ENCODE measurements around the gene PSMB8.

DNA sequence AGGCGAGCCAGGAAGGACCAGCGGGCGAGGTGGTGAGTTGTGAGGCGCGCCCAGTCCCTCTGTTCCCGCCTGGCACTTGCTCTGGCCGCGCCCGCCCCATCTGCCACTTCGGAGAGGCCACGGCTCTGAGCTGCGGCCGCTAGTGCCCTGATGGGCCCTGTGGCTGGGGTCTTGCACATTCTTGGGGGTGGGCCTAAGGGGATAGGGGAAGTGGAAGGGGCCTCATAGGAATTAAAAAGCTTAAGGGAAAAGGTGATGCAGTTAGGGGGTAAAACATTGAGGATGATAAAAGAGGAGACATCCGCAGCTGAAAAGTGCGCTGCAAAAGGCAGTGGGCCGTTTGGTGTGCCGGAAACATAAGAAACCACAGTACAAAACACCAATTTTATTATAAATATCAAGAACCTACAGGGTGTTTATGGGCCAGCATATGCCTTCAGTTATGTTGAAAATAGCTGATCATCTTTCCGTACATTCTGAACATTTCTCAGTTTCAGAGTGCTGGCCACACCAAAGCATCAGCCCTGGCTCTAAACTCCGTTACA, 1.1 kb upstream of the PSMB8 start:
- TF ChIP-seq HDGF (IDR thresholded peaks at IDR 0.05; ENCODE audit: borderline replicate concordance) (no peak), NFRKB (IDR thresholded peaks at IDR 0.05) (no peak), SP1 (IDR thresholded peaks at IDR 0.05) (no peak), LEF1 (IDR thresholded peaks at IDR 0.05; ENCODE audit: borderline replicate concordance) (no peak)
